Esophagus squamous epithelium (tissue), 4 donors: ENCODE results near the gene DIPK2A.

Experiments
- CTCF ChIP-seq, 6 experiments: fragments of 450-650 bp in 4 of 6; fragments of 200-600 bp in 2 of 6; sonication (generic) in 2 of 6; IDR thresholded peaks; one replicate each; pipeline ENCODE4 v1.5.1; 2016 to 2019; ENCODE audit warnings: antibody characterized with exemption in 6 of 6, mild to moderate bottlenecking in 4 of 6, moderate library complexity in 4 of 6
- POLR2A ChIP-seq, 4 donors: fragments of 450-650 bp; IDR thresholded peaks; one replicate each; pipeline ENCODE4 v1.6.1; 2017; ENCODE audit warnings: antibody characterized with exemption in 4 of 4, mild to moderate bottlenecking in 4 of 4, moderate library complexity in 3 of 4

- TF ChIP-seq CTCF (IDR thresholded peaks at IDR 0.05) (no peak), POLR2A (IDR thresholded peaks at IDR 0.05) (no peak)
Observed at GRCh38 chr3:144010371-144010770, 38.7 kb downstream of the DIPK2A start.
